HG02763 (cell line): Measurements from ENCODE around the gene EVI5L.
"Not testable (repeated sequence)": the region's sequence is repeated elsewhere in the genome, so short reads cannot be mapped to it uniquely, and the experiment has no call there.

Experiments used
- ATAC-seq: cut with Tn5 transposase; IDR thresholded peaks from one replicate; pipeline ENCODE4 v1.9.1; 2021; ENCODE audit warnings: mild to moderate bottlenecking, moderate library complexity; ENCODE audit not compliant: unreplicated experiment

Gene EVI5L

DNA sequence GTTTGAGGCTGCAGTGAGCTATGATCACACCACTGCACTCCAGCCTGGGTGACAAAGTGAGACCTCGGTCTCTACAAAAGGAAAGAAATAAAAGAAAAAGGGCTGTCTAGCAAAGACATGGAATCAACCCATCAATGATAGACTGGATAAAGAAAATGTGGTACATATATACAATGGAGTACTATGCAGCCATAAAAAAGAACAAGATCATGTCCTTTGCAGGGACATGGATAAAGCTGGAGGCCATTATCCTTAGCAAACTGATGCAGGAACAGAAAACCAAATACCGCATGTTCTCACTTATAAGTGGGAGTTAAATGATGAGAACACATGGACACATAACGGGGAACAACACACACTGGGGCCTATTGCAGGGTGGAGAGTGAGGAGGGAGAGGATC is 14.0 kb upstream of the EVI5L start:
- not testable (repeated sequence) for ATAC-seq

DNA sequence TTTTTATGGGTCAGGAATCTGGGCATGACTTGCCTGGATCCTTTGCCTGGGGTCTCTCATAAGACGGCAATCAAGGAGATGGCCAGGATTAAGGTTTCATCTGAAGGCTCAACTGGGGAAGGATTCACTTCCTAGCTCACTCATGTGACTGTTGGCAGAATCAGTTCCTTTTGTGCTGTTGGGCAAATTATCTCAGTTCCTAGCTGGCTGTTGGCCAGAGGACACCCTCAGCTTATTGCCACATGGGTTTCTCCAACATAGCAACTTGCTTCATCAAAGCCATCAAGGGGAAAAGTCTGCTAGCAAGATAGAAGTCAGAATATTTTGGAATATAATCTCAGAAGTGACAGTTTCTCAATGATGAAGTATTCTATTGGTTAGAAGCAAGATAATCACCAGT is 12.2 kb upstream of the EVI5L start:
- no peak for ATAC-seq

GRCh38 chr19:7818806-7819205 is 11.2 kb upstream of the EVI5L start:
- no peak for ATAC-seq

DNA sequence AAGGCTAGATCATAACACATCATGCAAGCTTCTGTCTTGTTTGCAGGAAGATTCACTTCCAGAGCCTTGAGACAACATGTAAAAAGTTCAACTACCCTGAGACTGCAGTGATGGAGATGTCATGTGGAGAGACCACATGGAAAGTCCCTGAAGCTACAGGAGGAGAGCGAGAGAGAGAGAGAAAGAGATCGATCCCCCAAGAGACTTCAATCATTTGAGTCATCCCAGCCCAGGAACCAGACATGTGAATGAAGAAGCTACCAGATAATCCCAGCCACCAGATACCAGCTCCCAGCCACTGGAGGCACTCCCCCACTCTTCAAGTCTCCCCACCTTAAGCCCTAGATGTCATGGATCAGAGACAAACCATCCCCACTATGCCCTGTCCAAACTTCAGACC is 10.7 kb upstream of the EVI5L start:
- no peak for ATAC-seq

DNA sequence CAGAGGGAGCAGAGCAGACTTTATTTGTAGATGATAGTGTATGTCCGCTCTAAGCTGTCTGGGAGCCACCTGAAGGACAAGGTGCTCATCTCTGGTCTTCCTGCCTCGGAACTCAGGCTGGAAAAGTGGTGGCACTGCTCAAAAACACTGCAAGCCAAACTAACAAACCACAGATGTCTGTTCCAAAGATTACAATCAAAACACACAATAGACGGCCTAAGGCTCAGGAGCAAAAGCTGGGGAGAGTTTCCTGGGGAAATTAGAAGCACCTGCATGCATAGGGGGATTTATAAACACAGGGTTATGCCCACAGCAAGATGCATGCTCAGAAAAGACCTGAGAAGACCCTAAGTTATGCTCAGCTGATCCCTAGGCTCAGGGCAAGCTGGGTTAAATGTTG is 9.4 kb upstream of the EVI5L start:
- no peak for ATAC-seq

DNA sequence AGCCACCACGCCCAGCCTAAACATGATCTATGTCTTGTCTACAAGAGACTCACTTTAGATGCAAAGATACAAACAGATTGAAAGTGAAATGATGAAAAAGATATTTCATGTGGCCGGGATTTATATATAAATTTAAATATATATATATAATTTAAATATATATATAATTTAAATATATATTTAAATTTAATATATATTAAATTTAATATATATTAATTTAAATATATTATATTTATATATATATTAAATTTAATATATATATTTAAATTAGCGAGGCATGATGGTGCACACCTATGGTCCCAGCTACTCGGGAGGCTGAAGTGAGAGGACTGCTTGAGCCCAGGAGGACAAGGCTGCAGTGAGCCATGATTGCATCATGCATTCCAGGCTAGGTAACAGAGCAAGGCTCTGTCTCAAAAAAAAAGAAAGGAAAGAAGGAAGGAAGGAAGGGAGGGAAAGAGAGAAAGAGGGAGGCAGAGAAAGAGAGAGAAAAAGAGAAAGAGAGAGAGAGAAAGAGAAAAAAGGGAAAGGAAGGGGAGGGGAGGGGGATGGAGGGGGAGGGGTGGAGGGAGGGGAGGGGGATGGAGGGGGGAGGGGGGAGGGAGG is 7.0 kb upstream of the EVI5L start:
- ATAC-seq = no peak

GRCh38 chr19:7823686-7824301 is 6.2 kb upstream of the EVI5L start:
- no peak for ATAC-seq

DNA sequence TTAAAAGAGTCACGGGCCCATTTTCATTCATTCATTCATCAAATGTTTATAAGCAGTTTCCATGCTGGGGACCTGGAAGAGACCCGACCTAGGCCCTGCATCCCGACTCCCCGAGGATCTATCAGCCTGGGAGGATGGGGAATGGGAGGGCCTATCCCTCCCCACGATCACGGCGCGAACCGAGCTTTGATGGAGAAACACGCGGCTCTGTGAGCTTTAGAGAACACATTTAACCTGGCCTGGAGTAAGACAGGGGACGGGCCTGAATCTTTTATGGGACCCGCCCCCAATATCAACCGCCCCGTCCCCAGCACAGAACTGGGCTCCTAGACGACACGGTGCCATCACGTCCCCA is 875 bp upstream of the EVI5L start:
- no peak for ATAC-seq

GRCh38 chr19:7830272-7830771 is 304 bp downstream of the EVI5L start:
- ATAC-seq = no peak

DNA sequence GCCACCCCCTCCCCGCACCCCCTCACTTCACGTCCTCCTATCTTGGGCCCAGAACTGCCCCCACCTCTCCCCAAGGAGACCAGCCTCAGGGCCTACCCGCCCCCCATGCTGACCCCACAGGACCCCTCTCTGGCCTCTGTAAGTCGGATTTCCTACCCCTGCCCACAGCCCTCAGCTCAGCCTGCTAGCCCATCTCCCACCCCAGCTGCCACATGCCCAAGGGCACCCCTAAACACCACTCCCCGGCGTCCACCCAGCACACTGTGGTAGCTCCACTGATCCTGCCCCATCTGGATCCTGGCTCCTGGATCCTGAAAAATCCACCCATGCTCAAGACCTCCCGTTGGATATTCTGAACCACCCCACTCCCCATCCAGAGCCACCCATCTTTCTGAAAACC is 805 bp downstream of the EVI5L start:
- no peak for ATAC-seq

DNA sequence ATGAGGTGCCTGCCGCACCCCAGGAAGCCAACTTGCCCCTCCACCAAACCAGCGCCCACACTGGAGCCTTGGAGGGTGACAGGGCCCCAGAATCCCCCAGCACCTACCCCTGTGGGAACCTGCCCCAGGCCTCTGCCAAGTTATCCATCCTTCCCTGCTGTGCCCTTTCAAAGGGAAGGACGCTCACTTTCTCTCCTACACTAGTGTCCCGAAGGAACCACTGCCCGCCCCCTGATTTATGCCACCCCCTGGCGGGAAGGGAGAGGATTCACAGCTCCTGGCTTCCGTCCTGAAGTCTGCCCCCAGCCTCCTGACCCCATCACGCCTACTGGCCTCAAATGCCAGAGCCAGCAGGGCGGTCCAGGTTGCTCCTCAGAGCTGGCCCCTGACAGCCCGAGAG is 1.4 kb downstream of the EVI5L start:
- ATAC-seq = no peak

DNA sequence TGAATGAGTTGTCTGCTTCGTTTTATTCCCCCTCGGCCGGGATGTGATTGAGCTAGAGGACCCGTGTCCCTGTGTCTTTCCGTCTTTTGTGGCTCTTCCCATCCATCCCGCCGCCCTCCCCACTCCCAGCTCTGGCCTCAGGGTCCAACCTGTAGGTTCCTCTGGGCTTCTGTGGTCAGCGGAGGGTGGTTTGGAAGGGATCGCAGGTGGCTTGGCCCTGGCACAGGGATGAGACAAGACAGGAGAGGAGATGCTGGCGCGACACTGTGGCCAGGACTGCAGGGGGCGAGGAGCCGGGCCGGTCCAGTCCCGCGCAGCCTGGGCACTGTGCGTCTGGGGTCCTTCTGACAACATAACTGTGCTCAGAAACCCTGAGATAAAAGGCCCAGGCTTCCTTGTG is 2.0 kb downstream of the EVI5L start:
- no peak for ATAC-seq

DNA sequence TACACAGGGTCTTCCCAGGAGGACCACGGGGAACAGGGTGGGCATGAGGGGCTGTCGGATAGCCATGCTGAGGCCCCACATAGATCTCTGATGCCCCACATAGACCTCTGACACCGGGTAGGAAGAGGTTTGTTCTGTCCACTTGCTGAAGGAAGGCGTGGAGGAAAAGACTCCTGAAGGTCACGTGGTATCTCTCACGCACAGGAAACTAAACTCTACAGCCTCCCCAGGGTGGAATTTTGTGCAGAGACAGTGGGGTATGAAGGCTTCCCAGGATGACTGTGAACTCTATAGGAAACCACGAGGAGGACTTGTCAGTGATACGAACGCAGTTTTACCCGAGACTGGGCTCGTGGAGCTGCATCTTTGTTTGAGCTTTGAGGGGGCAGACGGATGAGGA is 2.8 kb downstream of the EVI5L start:
- no peak for ATAC-seq

DNA sequence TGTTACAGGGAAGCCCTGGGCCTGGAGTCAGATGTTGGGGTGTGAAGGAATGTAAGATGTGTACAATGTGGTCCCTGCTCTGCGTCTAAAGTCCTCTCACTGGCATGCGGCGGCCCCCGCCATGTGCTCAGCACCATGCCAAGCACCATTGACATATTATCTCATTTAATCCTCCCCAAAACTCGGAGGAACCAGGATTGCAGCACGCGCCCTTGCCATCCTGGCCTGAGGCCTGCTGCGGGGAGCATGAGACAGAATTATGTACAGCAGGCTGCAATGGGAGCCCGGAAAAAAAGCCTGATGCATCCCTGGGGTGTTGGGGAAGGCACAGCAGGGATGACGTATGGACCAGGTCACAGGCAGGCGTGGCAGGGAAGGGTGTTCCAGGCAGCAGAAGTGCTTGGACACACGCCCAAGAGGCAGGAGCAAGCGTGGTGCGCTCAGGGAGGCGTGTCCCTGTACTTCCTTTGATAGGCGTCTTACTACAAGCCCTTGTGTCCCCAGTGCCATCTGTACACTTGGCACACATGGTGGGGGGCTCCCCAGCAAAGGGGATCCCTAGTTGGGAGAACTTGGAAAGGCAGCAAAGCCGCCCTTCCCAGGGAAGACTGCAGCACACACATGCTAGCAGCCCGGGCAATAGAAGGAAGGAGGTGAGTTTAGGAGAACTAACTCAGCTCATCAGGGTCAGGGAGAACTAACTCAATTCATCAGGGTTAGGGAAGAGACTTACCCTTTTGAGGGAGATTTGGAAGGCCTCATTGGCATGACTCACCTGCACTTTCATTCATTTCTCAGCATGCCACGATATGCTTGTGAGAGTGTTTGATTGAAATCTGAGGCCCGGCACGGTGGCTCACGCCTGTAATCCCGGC is 3.4 kb downstream of the EVI5L start:
- no peak for ATAC-seq

GRCh38 chr19:7839476-7839875 is 9.5 kb downstream of the EVI5L start:
- ATAC-seq = no peak

DNA sequence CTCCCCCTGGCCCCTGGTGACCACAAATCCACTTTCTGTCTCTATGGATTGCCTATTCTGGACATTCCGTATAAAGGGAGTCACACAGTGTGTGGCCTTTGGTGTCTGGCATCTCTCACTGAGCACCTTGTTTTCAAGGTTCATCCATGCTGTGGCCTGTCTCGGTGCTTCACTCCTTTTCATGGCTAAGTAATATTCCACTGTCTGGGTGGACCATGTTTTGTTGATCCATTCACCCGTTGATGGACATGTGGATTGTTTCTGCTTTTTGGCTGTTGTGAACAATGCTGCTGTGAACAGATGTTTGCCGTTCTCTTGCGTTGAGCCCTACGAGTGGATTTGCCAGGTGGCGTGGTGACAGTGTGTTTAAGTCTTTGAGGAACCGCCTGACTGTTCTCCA is 10.6 kb downstream of the EVI5L start:
- ATAC-seq = no peak

- no peak for ATAC-seq
Measured at GRCh38 chr19:7841751-7842660, 12.0 kb downstream of the EVI5L start.

DNA sequence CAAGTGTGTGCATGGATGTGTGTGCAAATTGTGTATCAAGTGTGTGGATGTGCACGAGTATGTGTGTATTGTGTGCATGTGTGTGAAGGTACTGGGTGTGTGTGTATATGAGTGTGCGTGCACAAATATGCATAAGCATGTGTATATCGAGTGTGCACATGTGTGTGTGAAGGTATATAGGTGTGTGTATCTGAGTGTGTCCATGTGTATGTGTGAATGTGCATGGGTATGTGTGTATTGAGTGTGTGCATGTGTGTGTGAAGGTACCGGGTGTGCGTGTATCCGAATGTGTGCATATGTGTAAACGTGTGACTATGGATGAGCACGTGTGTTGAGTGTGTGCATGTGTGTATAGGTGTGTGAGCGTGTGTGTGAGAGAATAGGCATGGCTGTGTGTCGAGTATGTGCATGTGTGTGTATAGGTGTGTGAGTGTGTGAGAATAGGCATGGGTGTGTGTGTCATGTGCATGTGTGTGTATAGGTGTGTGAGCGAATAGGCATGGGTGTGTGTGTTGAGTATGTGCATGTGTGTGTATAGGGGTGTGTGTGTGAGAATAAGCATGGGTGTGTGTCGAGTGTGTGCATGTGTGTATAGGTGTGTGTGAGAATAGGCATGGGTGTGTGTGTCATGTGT is 12.8 kb downstream of the EVI5L start:
- no peak for ATAC-seq

DNA sequence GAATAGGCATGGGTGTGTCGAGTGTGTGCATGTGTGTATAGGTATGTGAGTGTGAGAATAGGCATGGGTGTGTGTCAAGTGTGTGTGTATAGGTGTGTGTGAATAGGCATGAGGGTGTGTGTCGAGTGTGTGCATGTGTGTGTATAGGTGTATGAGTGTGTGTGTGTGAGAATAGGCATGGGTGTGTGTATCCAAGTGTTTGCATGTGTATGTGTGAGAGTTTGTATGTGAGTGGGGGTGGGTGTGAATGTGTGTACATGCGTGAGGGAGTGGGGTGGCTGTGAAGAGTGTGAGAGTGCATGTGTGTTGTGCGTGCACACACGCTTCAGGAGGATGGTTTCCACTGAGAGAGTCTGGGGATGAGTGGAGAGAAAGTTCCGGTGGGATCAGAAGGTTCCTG is 13.5 kb downstream of the EVI5L start:
- ATAC-seq = no peak

DNA sequence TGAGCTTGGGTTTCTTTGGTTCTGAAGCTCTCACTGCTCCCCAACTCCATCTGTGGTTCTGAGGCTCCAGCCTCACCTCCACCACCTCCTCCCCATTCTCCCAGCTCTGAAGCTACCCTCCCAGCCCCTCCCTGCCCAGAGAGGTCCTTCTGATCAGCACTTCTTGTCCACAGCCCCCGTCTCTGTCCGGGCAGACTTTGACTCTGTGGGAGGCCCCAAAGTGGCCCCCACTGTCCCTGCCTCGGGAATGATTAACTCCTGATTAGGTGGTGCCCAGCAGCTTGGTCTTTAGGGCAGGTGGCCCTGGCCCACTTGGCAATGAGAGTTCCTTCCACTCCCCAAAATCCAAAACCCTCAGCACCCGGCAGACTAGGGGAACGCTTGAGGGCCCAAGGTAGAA is 14.4 kb downstream of the EVI5L start:
- ATAC-seq = no peak

- ATAC-seq = no peak
Measured at GRCh38 chr19:7844951-7845350, 14.9 kb downstream of the EVI5L start.
